Ecto neural progenitor cell (in vitro differentiated cells): ENCODE data around the gene DDX47.
"Not testable (repeated sequence)": the region's sequence is repeated elsewhere in the genome, so short reads cannot be mapped to it uniquely, and the experiment has no call there.

Experiments
- DNase-seq: peaks from one replicate; pipeline ENCODE4 v3.0.0-alpha.2; 2018; ENCODE audit warnings: low spot score

Gene DDX47

DNA sequence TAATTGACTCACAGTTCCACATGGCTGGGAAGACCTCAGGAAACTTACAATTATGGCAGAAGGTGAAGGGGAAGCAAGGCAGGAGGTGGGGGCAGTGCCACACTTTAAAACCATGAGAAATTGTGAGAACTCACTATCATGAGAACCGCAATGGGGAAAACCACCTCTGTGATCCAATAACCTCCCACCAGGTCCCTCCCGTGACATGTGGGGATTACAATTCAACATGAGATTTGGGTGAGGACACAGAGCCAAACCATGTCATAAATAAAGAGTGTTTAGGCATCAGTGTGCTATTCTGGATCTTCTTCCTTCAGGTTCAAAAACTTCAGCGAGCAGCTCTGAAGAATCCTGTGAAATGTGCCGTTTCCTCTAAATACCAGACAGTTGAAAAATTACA, 9.7 kb downstream of the DDX47 start:
- DNase-seq = no peak

DNA sequence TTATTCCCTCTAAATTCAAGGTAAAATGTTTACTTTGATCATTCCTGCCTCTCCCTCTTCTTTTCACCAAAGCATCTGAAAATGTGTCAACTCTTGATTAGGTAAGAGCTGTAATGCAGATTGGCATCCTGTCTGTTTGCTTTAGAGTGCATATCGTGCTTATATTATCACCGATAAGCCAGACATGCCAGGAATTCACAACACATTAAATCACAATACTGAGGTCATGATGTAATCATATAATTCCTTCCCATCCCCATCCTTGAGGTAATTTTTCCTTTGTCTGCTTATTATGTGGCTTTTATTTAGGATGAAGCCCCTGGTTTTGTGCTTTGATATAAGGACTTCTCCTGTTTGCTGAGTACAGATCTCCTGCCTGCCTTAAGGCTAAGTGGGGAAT, 10.2 kb downstream of the DDX47 start:
- DNase-seq = no peak

DNA sequence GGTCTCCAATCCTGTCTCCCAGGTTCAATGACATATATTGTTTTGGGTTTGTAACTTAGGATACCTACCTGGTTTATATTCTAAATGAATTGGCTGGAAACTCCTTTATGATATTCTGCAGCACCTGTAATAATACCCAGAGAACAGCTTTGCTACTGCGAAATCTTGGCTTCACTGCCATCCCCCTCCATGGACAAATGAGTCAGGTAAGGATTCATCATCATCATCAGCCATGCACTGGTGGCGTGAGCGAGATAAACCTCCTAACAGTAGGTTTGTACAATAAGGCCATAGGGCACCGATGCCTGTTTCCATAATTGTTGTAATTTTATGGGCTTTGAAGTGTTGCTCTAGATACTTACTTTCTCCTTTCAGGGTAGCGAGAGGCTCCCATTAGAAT, 10.7 kb downstream of the DDX47 start:
- no peak for DNase-seq

DNA sequence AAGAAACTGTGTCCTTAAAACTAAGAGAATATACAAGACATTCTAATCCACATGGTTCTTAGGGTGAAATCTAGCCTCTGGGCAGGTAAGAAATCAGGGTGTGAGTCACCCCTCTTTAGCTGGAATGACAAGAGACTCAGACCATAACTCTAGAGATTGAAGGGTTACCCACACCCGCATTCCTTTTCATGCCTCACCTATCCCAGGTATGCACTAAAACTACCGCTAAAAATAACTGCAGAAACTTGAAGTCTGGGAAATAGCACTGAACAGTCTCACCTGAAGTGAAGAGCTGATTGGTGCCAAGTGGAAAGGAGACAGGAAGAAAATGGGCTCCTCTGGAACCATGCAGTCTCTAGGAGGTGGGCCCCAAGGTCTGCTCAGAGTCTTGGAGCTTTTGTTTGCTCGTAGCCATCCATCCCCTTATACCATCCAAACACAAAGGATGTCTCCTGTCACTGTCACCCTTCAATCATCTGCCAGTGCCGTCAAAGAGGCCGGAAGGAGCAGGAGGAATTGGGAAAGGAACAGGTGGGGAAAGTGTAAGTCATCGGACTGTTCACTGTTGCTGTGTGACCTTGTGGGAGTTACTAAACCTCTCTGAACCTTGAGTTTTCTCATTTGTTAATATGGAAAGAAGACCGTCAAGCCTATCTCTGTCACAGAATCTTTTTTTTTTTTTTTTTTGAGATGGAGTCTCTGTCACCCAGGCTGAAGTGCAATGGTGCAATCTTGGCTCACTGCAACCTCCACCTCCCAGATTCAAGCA, 22.4 kb downstream of the DDX47 start:
- no peak for DNase-seq

DNA sequence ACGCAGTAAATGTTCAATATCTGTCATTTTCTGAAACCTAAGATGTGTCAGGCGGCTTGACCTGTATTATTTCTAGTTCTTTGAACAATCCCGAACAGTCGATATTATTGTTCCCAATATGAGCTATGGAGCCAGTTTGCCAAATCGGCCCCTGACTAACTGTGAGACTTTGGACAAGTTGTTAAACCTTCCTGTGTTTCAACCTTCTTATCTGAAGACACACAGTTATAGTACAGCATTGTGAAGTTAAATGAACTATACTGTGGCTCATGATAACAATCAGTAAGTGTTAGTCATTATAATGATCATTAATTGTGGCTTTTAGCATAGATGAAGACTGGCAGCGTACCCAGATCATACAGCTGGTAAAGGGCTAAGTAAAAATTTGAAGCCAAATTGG, 23.4 kb downstream of the DDX47 start:
- DNase-seq = no peak

DNA sequence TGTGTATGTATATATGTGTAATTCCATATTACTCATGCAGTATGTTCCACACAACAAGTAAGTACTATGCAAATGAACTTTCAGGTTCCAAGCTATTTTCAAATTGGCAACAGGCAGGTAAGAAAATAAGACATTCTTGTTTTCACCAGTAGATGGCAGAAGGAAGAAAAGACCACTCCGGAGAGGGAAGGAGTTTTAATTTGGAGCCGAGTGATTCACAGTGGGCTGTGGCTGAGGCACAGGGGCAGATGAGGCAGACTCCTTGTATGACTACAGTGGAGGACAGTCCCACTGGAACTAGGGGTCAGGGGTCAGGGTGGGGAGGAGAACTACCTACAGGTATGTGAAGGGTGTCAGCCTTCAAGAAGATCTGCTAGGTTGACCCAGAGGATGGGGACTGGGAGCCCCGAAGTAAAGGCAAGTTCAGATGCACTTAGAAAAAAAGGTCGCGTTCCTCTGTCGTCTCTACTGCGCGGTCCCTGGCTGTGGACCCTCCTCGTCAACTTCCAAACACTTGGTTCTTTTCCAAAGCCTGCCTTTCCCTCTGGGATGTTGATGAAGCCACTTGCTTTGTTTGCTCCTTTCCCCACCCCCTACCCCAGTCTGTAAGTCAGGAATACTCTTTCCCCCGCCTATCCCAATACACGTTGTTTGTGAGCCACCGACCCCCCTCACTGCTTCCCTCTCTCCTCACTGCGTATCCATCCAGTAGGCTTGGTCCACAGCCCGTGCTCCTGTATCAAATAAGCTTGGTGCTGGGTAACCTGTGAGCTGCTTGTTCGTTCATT, 24.1 kb downstream of the DDX47 start:
- peak; percentile 55 for DNase-seq

DNA sequence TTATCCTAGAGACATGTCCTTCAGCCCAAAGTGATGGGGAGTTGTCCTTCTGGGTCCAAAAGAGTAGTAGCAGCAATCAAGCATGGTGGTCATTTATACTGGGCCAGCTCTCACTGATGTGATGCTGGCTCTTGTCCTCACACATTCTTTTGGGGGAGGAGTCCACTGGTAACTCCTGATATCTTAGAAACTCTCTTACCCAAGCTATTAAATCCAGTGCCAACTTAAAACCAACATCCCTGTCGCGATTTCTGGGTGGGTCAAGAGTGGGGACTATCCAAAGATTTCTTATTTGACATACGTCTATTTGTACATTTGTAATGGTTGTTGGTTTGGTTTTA, 24.6 kb downstream of the DDX47 start:
- no peak for DNase-seq

DNA sequence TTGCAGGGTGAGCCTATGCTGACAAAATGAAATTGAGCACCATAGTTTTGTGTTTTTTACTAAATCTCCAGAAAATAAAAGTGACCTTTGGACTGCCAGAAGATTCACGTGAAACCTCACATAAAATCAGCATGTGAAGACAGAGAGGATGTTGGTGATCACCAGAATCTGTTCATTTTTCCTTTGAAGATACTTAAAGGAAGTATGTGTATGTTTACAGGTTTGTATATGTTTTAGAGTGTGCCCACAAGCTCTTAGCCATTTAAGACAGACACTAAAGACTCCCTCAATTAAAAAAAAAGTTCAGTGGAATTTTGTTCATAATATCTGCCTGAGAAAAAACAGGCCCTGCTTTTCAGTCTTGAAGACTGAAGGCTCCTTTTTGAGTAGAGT, 25.9 kb downstream of the DDX47 start:
- no peak for DNase-seq

DNA sequence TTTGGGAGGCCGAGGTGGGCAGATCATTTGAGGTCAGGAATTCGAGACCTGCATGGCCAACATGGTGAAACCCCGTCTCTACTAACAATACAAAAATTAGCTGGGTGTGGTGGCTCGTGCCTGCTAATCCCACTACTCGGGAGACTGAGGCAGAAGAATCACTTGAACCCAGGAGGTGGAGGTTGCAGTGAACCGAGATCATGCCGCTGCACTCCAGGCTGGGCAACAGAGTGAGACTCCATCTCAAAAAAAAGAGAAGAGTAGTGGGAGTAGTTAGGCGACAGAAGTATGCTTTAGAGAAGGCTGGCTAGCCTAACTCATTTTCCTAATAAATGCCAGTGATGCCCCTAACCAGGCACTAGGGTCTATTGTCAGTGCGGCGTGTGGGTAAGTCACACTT, 26.3 kb downstream of the DDX47 start:
- not testable (repeated sequence) for DNase-seq

DNA sequence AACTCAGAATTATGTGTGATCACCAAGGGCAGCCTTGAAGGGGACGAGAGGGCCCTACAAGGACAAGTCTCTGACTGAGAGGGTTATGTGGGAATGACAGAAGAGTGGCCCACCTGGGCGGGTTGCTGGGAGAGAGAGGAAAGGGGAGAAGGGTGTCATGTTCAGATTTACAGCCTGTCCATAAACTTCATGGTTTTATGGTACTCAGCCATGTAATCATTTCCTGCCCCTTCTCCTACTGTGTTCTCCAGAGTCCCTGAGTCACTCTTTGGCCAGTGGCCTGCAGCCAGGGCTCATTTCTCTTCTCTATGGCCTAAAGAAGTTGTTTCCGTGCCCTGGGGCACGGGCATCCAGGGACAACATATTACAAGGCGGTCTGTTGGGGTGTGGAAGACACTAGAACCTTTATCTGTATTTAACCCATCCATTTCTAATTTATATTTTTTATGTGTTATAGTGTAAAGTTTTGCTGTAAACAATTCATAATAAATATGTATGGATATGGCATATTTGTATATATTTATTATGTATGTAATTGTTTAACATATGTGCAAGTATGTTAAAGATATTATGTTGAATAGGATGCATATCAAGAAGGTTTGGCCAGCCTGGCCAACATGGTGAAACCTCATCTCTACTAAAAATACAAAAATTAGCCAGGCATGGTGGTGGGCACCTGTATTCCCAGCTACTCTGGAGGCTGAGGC, 26.9 kb downstream of the DDX47 start:
- no peak for DNase-seq

DNA sequence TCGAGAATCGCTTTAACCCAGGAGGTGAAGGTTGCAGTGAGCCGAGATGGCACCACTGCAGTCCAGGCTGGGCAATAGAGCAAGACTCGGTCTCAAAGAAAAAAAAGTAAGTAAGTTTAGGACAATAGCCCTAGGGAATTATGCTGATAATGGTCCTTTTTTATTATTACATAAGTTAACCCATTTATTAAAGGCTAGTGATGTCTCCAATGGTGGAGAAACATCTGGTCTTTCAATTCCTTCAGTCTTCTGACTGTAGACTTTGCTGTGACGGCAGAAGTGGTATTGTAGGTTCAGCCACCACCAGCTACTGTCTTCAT, 27.4 kb downstream of the DDX47 start:
- DNase-seq = no peak

DNA sequence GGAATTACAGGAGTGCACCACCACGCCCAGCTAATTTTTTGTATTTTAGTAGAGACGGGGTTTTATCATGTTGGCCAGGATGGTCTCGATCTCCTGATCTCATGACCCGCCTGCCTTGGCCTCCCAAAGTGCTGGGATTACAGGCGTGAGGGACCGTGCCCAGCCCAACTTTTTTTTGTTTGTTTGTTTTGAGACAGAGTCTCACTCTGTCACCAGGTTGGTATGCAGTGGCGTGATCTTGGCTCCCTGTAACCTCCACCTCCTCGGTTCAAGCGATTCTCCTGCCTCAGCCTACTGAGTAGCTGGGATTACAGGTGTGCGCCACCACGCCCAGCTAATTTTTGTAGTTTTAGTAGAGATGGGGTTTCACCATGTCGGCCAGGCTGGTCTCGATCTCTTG, 28.3 kb downstream of the DDX47 start:
- not testable (repeated sequence) for DNase-seq

DNA sequence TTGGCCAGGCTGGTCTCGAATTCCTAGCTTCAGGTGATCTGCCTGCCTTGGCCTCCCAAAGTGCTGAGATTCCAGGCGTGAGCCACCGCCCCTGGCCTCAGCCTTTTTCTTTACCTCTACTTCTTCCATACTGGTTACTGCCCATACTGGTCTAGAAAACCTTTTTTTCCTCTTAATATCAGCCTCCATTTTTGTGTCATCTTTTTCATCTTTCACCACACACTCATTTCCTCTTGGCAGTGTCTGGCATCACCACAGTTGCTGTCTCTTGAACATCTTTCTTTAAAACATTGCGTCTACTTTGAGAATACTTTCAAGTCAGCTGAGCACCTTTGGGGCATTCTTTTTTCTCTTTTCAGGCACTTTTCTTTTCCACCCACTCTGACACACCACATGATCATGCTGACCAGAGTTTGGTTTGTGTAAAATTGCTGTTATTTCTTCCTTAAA, 32.7 kb downstream of the DDX47 start:
- no peak for DNase-seq

DNA sequence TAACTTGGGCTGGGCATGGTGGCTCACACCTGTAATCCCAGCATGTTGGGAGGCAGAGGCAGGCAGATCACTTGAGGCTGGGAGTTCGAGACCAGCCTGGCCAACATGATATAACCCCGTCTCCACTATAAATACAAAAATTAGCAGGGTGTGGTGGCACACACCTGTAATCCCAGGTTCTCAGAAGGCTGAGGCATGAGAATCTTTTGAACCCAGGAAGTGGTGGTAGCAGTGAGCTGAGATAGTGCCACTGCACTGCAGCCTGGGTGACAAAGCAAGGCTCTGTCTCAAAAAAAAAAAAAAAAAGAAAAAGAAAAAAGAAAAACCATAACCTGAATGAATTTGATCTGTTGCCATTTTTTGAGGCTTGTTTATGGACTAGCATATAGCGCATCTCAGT, 33.6 kb downstream of the DDX47 start:
- not testable (repeated sequence) for DNase-seq

DNA sequence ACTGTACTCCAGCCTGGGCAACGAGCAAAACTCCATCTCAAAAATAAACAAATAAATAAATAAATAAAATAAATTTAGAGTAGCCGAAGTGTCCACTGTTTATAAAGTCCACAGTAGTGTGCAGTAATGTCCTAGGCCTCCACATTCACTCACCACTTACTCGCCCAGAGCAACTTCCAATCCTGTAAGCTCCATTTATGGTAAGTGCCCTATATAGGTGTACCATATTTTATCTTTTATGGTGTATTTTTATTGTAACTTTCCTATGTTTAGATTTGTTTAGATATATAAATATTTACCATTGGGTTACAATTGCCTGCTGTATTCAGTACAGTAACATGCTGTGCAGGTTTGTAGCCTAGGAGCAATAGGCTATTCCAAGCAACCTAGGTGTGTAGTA, 40.3 kb downstream of the DDX47 start:
- DNase-seq = no peak

DNA sequence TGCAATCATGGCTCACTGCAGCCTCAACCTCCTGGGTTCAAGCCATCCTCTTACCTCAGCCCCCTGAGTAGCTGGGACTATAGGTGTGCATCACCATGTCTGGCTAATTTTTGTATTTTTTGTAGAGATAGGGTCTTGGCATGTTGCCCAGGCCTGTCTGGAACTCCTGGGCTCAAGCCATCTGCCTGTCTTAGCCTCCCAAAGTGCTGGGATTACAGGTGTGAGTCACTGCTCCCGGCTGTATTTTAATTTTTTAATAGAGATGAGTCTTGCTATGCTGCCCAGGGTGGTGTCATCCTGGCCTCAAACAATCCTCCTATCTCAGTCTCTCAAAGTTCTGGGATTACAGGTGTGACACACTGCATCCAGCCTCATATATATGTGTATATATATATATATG, 46.5 kb downstream of the DDX47 start:
- DNase-seq = no peak

DNA sequence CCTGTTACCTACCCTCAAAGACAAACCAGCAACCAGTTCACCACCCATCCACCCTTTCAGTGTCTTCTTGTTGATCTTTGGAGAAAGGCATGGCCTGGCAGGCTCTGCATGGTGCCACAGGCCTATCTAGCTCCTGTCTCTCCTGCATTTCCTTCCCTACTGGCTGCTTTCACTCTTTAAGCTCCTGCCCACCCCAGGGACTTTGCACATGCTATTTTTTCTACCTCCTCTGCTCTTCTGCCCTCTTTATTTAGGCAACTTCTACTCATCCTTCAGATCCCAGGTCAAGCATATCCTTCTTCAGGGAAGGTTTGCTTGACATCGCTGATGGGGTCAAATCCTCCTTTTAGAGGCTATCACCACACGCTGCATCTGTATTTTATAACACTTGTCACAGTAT, 51.1 kb downstream of the DDX47 start:
- no peak for DNase-seq

DNA sequence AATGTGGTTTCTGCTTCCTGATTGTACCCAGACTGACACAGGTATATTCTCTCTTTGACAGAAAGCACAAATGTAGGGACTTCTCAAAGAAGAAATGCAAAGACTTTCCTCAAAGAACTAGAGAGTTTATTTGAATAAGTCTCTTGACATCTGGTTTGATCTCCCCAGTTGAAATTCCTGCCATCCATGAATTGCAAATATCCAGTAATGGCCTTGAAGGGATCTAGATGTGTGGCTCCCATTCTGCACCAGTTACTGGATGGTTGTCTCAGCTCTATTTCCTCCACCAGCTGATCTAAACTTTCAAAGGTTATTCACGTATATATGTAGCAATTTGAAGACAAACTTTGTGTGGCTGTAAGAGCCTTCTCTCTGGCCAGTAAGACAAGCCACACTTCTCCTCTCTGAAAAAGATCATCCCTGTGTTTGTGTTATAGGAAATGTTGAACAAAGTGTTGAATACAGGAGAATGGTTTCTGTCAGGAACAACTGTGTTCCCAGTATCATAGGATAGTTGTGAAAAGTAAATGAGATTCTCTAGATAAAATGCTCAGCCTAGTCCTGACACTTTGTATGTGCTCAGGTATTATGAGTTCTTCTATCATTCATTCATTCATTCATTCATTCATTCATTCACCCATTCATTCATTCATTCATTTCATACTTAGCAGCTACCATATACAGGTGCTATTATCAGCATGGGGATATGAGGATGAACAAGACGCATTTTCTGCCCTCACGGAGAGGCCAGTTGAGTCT, 55.5 kb downstream of the DDX47 start:
- no peak for DNase-seq

DNA sequence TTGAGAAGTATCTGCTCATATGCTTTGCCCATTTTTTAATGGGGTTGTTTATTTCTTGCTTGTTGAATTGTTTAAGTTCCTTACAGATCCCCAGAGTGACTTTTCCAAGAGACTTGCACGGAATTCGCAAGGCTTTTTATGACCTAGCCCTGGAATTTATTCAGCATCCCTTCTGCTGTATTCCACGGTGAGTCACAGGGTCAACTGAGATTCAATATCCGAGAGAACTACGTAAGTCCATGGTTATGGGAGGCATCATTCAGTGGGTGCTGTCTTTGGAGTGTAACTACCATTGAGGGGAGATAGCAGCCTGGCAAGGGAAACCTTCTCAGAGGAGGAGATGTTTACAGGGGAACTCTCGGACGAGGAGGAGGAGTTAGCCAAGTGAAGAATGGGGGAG, 57.3 kb downstream of the DDX47 start:
- no peak for DNase-seq

DNA sequence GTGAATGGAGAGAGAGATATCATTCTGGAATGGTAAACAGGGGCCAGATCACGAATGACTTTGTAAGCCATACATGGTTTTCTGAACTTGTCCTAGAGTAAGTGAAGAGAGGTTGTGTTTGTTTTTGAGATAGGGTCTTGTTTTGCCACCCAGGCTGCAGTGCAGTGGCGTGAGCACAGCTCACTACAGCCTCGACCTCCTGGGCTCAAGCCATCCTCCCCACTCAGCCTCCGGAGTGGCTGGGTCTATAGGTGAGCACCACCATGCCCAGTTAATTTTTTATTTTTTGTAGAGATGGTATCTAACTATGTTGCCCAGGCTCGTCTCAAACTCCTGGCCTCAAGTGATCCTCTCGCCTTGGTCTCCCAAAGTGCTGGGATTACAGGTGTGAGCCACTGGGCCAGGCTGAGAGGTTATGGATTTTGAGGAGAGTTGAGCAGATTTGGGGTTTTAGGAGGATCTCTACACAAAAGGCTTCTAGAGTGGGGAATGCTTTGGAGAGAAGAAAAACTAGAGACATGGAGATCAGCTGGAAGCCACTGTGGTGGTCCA, 58.5 kb downstream of the DDX47 start:
- no peak for DNase-seq

DNA sequence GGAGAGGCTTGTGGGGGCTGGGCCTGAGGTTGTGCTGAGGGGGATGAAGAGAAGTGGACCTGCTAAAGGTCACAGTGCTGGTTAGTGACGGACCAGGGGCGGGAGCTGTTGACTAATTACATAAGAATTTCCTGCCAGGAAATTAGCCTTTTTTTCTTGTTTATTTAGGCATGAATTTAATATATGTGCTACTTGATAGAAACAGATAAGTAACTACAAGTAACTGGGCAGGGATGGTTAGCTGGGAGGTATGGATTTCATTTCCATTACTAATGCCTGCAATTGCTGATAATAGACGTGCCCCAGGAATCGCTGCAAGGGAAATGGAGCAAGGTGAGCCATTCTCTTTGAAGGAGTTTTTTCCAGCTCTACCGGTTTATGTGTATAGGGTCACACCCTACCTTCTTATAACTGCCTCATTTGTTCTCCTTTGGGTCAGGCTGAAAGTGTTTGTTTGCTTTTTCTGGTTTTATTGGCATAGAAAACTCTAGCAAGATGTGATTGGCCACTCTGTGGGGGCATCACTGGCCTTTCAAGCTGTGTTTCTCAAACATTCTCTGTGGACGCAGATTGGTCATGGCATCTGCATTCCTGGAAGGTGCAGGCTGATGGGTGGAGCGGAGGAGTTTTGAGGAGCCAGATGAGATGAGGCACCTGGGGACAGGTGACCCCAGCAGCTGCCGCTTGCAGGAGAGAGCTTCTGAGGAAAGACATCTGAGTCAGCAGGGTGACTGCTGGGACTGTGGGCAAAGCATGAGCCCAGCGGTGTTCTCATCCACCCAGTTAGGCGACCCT, 59.2 kb downstream of the DDX47 start:
- DNase-seq = no peak

DNA sequence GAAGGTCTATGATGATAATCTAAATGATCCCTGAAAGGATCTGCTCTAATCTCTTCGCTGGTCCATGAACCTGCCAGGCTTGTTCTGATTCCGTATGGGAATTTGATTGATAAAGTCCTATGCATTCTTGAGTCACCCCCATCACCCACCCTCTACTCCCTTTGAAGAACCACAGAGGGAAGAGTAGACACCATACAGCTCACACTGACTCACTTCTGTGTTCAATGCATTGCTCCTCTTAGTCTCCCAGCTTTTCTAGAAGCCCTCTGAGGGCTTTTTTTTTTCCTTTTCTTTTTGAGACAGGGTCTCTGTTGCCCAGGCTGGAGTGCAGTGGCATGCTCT, 59.8 kb downstream of the DDX47 start:
- no peak for DNase-seq
